Osteoblast (primary cell): Measurements from ENCODE around the gene TSPAN5. TPM values are rescaled to one million over a fixed set of nuclear protein-coding genes. Genes with fewer than 3 reads are reported as not detected.

Source experiments
- DNase-seq: peaks from one replicate; pipeline ENCODE4 v3.0.0; 2011; ENCODE audit warnings: low spot score, mixed read lengths; ENCODE audit not compliant: insufficient read length; ENCODE audit errors: missing footprints
- H2AFZ ChIP-seq: 2 replicates; pipeline ENCODE4 v1.6.0; 2011; ENCODE audit warnings: mild to moderate bottlenecking, low read length
- H3K27ac ChIP-seq: 2 replicates; pipeline ENCODE4 v1.5.1; 2011; ENCODE audit warnings: mild to moderate bottlenecking, low read depth, low read length, moderate library complexity
- H3K27me3 ChIP-seq: 2 replicates; pipeline ENCODE4 v1.6.0; 2012; ENCODE audit warnings: mild to moderate bottlenecking, control low read depth, inconsistent platforms, low read length, moderate library complexity; ENCODE audit not compliant: insufficient read depth
- H3K36me3 ChIP-seq: 2 replicates; pipeline ENCODE4 v1.5.1; 2011; ENCODE audit warnings: mild to moderate bottlenecking, low read length, control low read depth, moderate library complexity; ENCODE audit not compliant: insufficient read depth
- H3K4me1 ChIP-seq: 2 replicates; pipeline ENCODE4 v1.5.1; 2011; ENCODE audit warnings: mild to moderate bottlenecking, low read length, control low read depth, moderate library complexity; ENCODE audit not compliant: insufficient read depth
- H3K4me2 ChIP-seq: 2 replicates; pipeline ENCODE4 v1.6.0; 2011; ENCODE audit warnings: mild to moderate bottlenecking, low read length; ENCODE audit not compliant: insufficient read depth
- H3K4me3 ChIP-seq: fragments of 200-600 bp; sonication (generic); 3 replicates; pipeline ENCODE4 v1.5.1; 2012; ENCODE audit warnings: mild to moderate bottlenecking, low read length, inconsistent platforms; ENCODE audit not compliant: insufficient read depth
- H3K79me2 ChIP-seq: 2 replicates; pipeline ENCODE4 v1.6.0; 2012; ENCODE audit warnings: mild to moderate bottlenecking, low read length, control low read depth, inconsistent platforms; ENCODE audit not compliant: insufficient read depth
- H3K9me3 ChIP-seq: 2 replicates; pipeline ENCODE4 v1.5.1; 2011; ENCODE audit warnings: low read depth, low read length, control low read depth
- H4K20me1 ChIP-seq: 2 replicates; pipeline ENCODE4 v1.6.0; 2012; ENCODE audit warnings: mild to moderate bottlenecking, low read length, control low read depth; ENCODE audit not compliant: insufficient read depth
- CTCF ChIP-seq: IDR thresholded peaks from 2 replicates; pipeline ENCODE4 v1.5.1; 2011; ENCODE audit warnings: mild to moderate bottlenecking, low read depth, low read length, moderate library complexity; ENCODE audit errors: extremely low read depth
- total RNA-seq: library from RNA; depleted of rRNA; stranded (reverse); fragments of >200 nt; gene quantifications from 2 replicates; pipeline ENCODE4 v1.2.3, GENCODE V29; 2012

TSPAN5 gene
- total RNA-seq, 1 donor: 36.9 TPM

- no peaks in the 10 kb centered on the region for H3K9me3 ChIP-seq
- H3K4me2 ChIP-seq: no peak overlapping the region
- TF ChIP-seq CTCF: no peak
- no peak overlapping the region for H3K27ac ChIP-seq
- peaks cover 18% of the 10 kb centered on the region for H3K4me1 ChIP-seq
- no peaks in the 10 kb centered on the region for H3K36me3 ChIP-seq
- no peaks in the 10 kb centered on the region for H4K20me1 ChIP-seq
- H3K27me3 ChIP-seq: no peaks in the 10 kb centered on the region
- H3K79me2 ChIP-seq: no peaks in the 10 kb centered on the region
- no peak overlapping the region for H2AFZ ChIP-seq
- H3K4me3 ChIP-seq: no peak overlapping the region
- no peak for DNase-seq
Observed at GRCh38 chr4:98689507-98690174, 31.2 kb upstream of the TSPAN5 start.

DNA sequence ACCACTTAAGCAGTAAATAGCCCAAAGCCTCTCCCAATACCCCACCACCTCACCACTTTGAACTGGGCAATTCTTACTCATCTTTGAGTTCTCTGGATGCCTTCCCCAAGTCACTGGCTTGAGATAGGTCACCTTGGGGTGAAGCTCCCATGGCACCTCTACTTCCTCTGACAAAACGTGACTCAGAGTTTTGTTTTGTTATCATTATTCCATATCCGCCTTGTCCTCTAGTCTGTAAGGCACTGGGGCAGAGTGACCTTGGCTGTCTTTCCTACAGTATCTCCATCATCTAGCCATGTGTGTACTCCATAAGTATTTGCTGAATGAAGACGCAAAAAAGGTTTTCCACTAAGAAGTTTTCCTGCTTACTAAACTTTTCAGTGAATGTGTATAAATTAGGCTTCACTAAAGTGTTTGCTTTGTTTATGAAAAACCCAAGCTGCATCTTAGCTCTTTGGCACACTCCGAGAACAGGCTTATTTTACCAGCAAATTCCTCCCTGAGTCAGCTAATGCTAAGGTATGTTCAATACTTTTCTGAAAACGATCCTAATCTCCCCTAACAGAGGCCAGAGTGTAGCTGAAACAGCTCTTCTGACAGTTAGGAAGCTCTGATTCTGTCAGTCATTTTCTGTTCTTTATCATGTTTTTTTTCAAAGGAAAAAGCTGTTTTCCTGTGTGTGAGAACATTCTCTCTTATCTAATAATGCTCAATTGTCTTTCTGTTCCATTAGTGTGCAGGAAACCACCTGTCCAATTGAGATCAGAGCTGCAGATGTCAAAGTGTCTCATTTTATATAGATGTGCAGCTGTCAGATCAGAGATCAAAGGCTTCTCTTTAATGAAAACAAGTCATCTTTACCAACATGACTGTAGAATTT, 30.2 kb upstream of the TSPAN5 start:
- H3K4me1 ChIP-seq: peaks cover 18% of the 10 kb centered on the region
- peak; percentile 66 for DNase-seq

GRCh38 chr4:98687876-98688275, 29.5 kb upstream of the TSPAN5 start:
- Histone ChIP-seq H3K9me3 (no peaks in the 10 kb centered on the region), H3K79me2 (no peaks in the 10 kb centered on the region), H2AFZ (no peak overlapping the region), H3K4me1 (peaks cover 18% of the 10 kb centered on the region), H3K4me3 (no peak overlapping the region), H3K27me3 (no peaks in the 10 kb centered on the region), H3K27ac (peak overlapping the region; percentile 24), H3K36me3 (no peaks in the 10 kb centered on the region), H4K20me1 (no peaks in the 10 kb centered on the region), H3K4me2 (peak overlapping the region; percentile 39)
- TF ChIP-seq CTCF: no peak
- DNase-seq: no peak

More for the DNA sequence above, 30.2 kb upstream of the TSPAN5 start:
- no peak overlapping the region for H3K4me3 ChIP-seq
- no peaks in the 10 kb centered on the region for H3K36me3 ChIP-seq
- H3K27me3 ChIP-seq: no peaks in the 10 kb centered on the region
- no peaks in the 10 kb centered on the region for H3K79me2 ChIP-seq
- no peak for TF ChIP-seq CTCF
- H4K20me1 ChIP-seq: no peaks in the 10 kb centered on the region
- peak overlapping the region; percentile 24 for H3K27ac ChIP-seq
- no peaks in the 10 kb centered on the region for H3K9me3 ChIP-seq
- H3K4me2 ChIP-seq: peak overlapping the region; percentile 39
- no peak overlapping the region for H2AFZ ChIP-seq

GRCh38 chr4:98686847-98687246, 28.4 kb upstream of the TSPAN5 start:
- H3K36me3 ChIP-seq: no peaks in the 10 kb centered on the region
- DNase-seq: no peak
- no peak overlapping the region for H2AFZ ChIP-seq
- H3K4me3 ChIP-seq: no peak overlapping the region
- no peak overlapping the region for H3K4me2 ChIP-seq
- TF ChIP-seq CTCF: no peak
- peaks cover 18% of the 10 kb centered on the region for H3K4me1 ChIP-seq
- H3K9me3 ChIP-seq: no peaks in the 10 kb centered on the region
- no peaks in the 10 kb centered on the region for H3K27me3 ChIP-seq
- no peaks in the 10 kb centered on the region for H4K20me1 ChIP-seq
- H3K27ac ChIP-seq: no peak overlapping the region
- no peaks in the 10 kb centered on the region for H3K79me2 ChIP-seq
